H1 (cell line): ENCODE measurements around the gene RFX3. TPM values are rescaled to one million over a fixed set of nuclear protein-coding genes. Genes with fewer than 3 reads are reported as not detected.

Experiments used
- CTCF ChIA-PET: fragments of 300-600 bp; sonication (Branson Sonifier 250); formaldehyde crosslinking; loops from one replicate; lab custom pipeline; 2021; ENCODE audit not compliant: partially characterized antibody; lab: Charles Lee
- POLR2A ChIA-PET: fragments of 300-600 bp; sonication (Branson Sonifier 250); formaldehyde crosslinking; loops from one replicate; lab custom pipeline; 2021; ENCODE audit warnings: inconsistent platforms; ENCODE audit not compliant: partially characterized antibody; lab: Charles Lee
- DNase-seq, 2 experiments: peaks; one replicate each; pipeline versions ENCODE4 v3.0.0 to v3.0.0-alpha.2; 2010 to 2022; ENCODE audit warnings: low spot score in 2 of 2, low read depth in 1 of 2, mixed read lengths in 1 of 2
- FAIRE-seq: peaks from 2 replicates; lab custom pipeline; 2011; peaks lifted over from hg19 to GRCh38; lab: Jason Lieb, UNC
- H2AFZ ChIP-seq: 2 replicates; pipeline ENCODE4 v1.8.1; 2012; ENCODE audit warnings: low read length, inconsistent platforms
- H2AK5ac ChIP-seq: 2 replicates; pipeline ENCODE4 v1.6.1; 2013; ENCODE audit warnings: low read depth, low read length
- H2BK120ac ChIP-seq: replicated peaks from 2 replicates; pipeline ENCODE3; 2013; ENCODE audit warnings: low read depth, low read length, inconsistent platforms
- H2BK12ac ChIP-seq: 2 replicates; pipeline ENCODE4 v1.6.1; 2013; ENCODE audit warnings: low read depth, low read length
- H2BK15ac ChIP-seq: 2 replicates; pipeline ENCODE4 v1.6.1; 2013; ENCODE audit warnings: low read length
- H2BK20ac ChIP-seq: 2 replicates; pipeline ENCODE4 v1.6.1; 2013; ENCODE audit warnings: low read length
- H2BK5ac ChIP-seq: 2 replicates; pipeline ENCODE4 v1.6.1; 2013; ENCODE audit warnings: low read depth, low read length
- H3K14ac ChIP-seq: 2 replicates; pipeline ENCODE4 v1.6.1; 2013; ENCODE audit warnings: inconsistent platforms; ENCODE audit not compliant: insufficient read length
- H3K18ac ChIP-seq: 2 replicates; pipeline ENCODE4 v1.6.1; 2013; ENCODE audit warnings: low read length; ENCODE audit errors: extremely low read depth
- H3K23ac ChIP-seq: 2 replicates; pipeline ENCODE4 v1.6.1; 2013; ENCODE audit warnings: inconsistent platforms; ENCODE audit not compliant: insufficient read length
- H3K23me2 ChIP-seq: 2 replicates; pipeline ENCODE4 v1.6.1; 2013; ENCODE audit warnings: low read depth, low read length
- H3K27ac ChIP-seq: 2 replicates; pipeline ENCODE4 v1.6.1; 2011; ENCODE audit warnings: low read depth, low read length, inconsistent platforms
- H3K27me3 ChIP-seq, 4 experiments: replicated peaks in 1 of 4; 1 replicate in 1 of 4; 2 replicates in 3 of 4; pipeline versions ENCODE4 v1.6.1 to v1.8.1; 2011 to 2013; ENCODE audit warnings: low read length in 3 of 4, mild to moderate bottlenecking in 3 of 4, inconsistent platforms in 2 of 4, mixed read lengths in 2 of 4, moderate library complexity in 1 of 4; ENCODE audit not compliant: control insufficient read depth in 3 of 4, insufficient read depth in 3 of 4; ENCODE audit errors: extremely low read depth in 1 of 4
- H3K36me3 ChIP-seq, 4 experiments: 2 replicates each; pipeline versions ENCODE4 v1.6.1 to v1.8.1; 2011 to 2013; ENCODE audit warnings: mild to moderate bottlenecking in 4 of 4, low read length in 3 of 4, moderate library complexity in 2 of 4, control low read depth in 1 of 4, inconsistent platforms in 1 of 4; ENCODE audit not compliant: insufficient read depth in 4 of 4, control insufficient read depth in 2 of 4
- H3K4ac ChIP-seq: replicated peaks from 2 replicates; pipeline ENCODE3; 2013; ENCODE audit warnings: low read length, low read depth, mixed read lengths, inconsistent platforms; ENCODE audit not compliant: insufficient read length
- H3K4me1 ChIP-seq, 4 experiments: replicated peaks in 1 of 4; 1 replicate in 1 of 4; 2 replicates in 3 of 4; pipeline versions ENCODE4 v1.6.1 to v1.8.1; 2011 to 2013; ENCODE audit warnings: low read length in 3 of 4, inconsistent platforms in 2 of 4, mixed read lengths in 1 of 4; ENCODE audit not compliant: insufficient read depth in 4 of 4, control insufficient read depth in 3 of 4
- H3K4me2 ChIP-seq, 2 experiments: 2 replicates each; pipeline versions ENCODE4 v1.6.1 to v1.8.1; 2011 to 2013; ENCODE audit warnings: low read depth in 2 of 2, low read length in 2 of 2, control low read depth in 1 of 2, inconsistent platforms in 1 of 2, mild to moderate bottlenecking in 1 of 2; ENCODE audit not compliant: insufficient read depth in 1 of 2
- H3K4me3 ChIP-seq, 4 experiments: fragments of 200-600, 300-600 bp in 1 of 4; sonication (generic), shearing (Covaris generic), sonication (Bioruptor Twin) in 1 of 4; 2 replicates each; pipeline versions ENCODE4 v1.5.1 to v1.8.1; 2011 to 2016; ENCODE audit warnings: low read length in 4 of 4, low read depth in 3 of 4, control low read depth in 2 of 4, inconsistent platforms in 2 of 4, mild to moderate bottlenecking in 2 of 4, mixed read lengths in 1 of 4, moderate library complexity in 1 of 4; ENCODE audit not compliant: insufficient read depth in 2 of 4; ENCODE audit errors: extremely low read depth in 1 of 4
- H3K56ac ChIP-seq: replicated peaks from 2 replicates; pipeline ENCODE3; 2013; ENCODE audit warnings: low read depth, mild to moderate bottlenecking, mixed read lengths, low read length, inconsistent platforms; ENCODE audit not compliant: insufficient read length
- H3K79me1 ChIP-seq: 2 replicates; pipeline ENCODE4 v1.6.1; 2013; ENCODE audit warnings: low read depth, low read length, control low read depth
- H3K79me2 ChIP-seq, 2 experiments: 2 replicates each; pipeline versions ENCODE4 v1.6.1 to v1.8.1; 2012 to 2013; ENCODE audit warnings: low read length in 2 of 2, mild to moderate bottlenecking in 2 of 2, inconsistent platforms in 1 of 2; ENCODE audit not compliant: insufficient read depth in 2 of 2, control insufficient read depth in 1 of 2
- H3K9ac ChIP-seq, 4 experiments: replicated peaks in 1 of 4; 1 replicate in 1 of 4; 2 replicates in 3 of 4; pipeline versions ENCODE4 v1.6.1 to v1.8.1; 2011 to 2013; ENCODE audit warnings: low read depth in 3 of 4, low read length in 3 of 4, control low read depth in 2 of 4, mild to moderate bottlenecking in 2 of 4, moderate library complexity in 2 of 4, inconsistent platforms in 1 of 4; ENCODE audit errors: extremely low read depth in 1 of 4
- H3K9me3 ChIP-seq, 2 experiments: 2 replicates each; pipeline versions ENCODE4 v1.6.1 to v1.8.1; 2012 to 2013; ENCODE audit warnings: mild to moderate bottlenecking in 2 of 2, moderate library complexity in 2 of 2, control low read depth in 1 of 2, inconsistent platforms in 1 of 2, low read depth in 1 of 2, low read length in 1 of 2, mixed read lengths in 1 of 2; ENCODE audit not compliant: insufficient read depth in 2 of 2
- H4K20me1 ChIP-seq, 2 experiments: replicated peaks in 1 of 2; 2 replicates each; pipeline versions ENCODE3 to v1.8.1; 2011 to 2013; ENCODE audit warnings: inconsistent platforms in 2 of 2, low read length in 2 of 2, mild to moderate bottlenecking in 1 of 2; ENCODE audit not compliant: insufficient read depth in 2 of 2, control insufficient read depth in 1 of 2
- H4K5ac ChIP-seq: 2 replicates; pipeline ENCODE4 v1.6.1; 2013; ENCODE audit warnings: low read length, low read depth, mixed read lengths, inconsistent platforms; ENCODE audit not compliant: insufficient read length
- H4K8ac ChIP-seq: 2 replicates; pipeline ENCODE4 v1.8.0; 2013; ENCODE audit warnings: mild to moderate bottlenecking, moderate library complexity, low read length, inconsistent platforms; ENCODE audit not compliant: insufficient read depth; ENCODE audit errors: extremely low read depth
- H4K91ac ChIP-seq: replicated peaks from 2 replicates; pipeline ENCODE3; 2013; ENCODE audit warnings: low read length, mixed read lengths, inconsistent platforms; ENCODE audit not compliant: insufficient read length
- BCL11A ChIP-seq, 2 experiments: IDR thresholded peaks; one replicate each; pipeline ENCODE4 v1.6.1; 2011; ENCODE audit warnings: low read depth in 2 of 2, low read length in 2 of 2, mild to moderate bottlenecking in 2 of 2
- CBX8 ChIP-seq: fragments of 300-800, 300-1000 bp; sonication (generic); IDR thresholded peaks from 2 replicates; pipeline ENCODE4 v1.7.1; 2016; ENCODE audit warnings: low read depth, low read length, borderline replicate concordance
- CREB1 ChIP-seq: IDR thresholded peaks from 2 replicates; pipeline ENCODE4 v1.6.1; 2012; ENCODE audit warnings: inconsistent platforms
- CTBP2 ChIP-seq: IDR thresholded peaks from 2 replicates; pipeline ENCODE4 v1.7.0; 2011; ENCODE audit warnings: borderline replicate concordance, mild to moderate bottlenecking, moderate library complexity, mixed read lengths, low read length; ENCODE audit not compliant: insufficient read depth, insufficient read length
- EP300 ChIP-seq, 2 experiments: IDR thresholded peaks; 1 replicate in 1 of 2; 2 replicates in 1 of 2; pipeline ENCODE4 v1.6.1; 2011 to 2012; ENCODE audit warnings: low read depth in 2 of 2, low read length in 2 of 2, mild to moderate bottlenecking in 2 of 2, borderline replicate concordance in 1 of 2, inconsistent platforms in 1 of 2, moderate library complexity in 1 of 2
- EZH2 ChIP-seq: fragments of 200-600 bp; sonication (generic); IDR thresholded peaks from 2 replicates; pipeline ENCODE4 v1.7.1; 2012; ENCODE audit warnings: low read depth, mild to moderate bottlenecking, moderate library complexity, low read length, inconsistent platforms; ENCODE audit not compliant: severe bottlenecking
- FOSL1 ChIP-seq: IDR thresholded peaks from 2 replicates; pipeline ENCODE4 v1.6.1; 2011; ENCODE audit warnings: mild to moderate bottlenecking, low read depth, low read length, moderate library complexity; ENCODE audit not compliant: insufficient read depth
- HDAC2 ChIP-seq, 2 experiments: fragments of 300-600 bp in 1 of 2; sonication (generic) in 1 of 2; IDR thresholded peaks; 2 replicates each; pipeline ENCODE4 v1.6.1; 2011 to 2012; ENCODE audit warnings: low read depth in 2 of 2, low read length in 2 of 2, mild to moderate bottlenecking in 2 of 2, moderate library complexity in 2 of 2, borderline replicate concordance in 1 of 2, inconsistent platforms in 1 of 2
- RAD21 ChIP-seq, 2 experiments: IDR thresholded peaks in 1 of 2; conservative IDR thresholded peaks in 1 of 2; 2 replicates each; pipeline ENCODE4 v1.6.1; 2011; ENCODE audit warnings: low read depth in 2 of 2, low read length in 2 of 2, improper control_type of control experiment in 1 of 2, inconsistent platforms in 1 of 2, mild to moderate bottlenecking in 1 of 2, moderate library complexity in 1 of 2
- WGBS, 2 experiments: shearing (Covaris generic) in 1 of 2; methylation state at CpG; one replicate each; pipeline versions ENCODE4 v1.1.6 to v1.1.7; 2013 to 2015; ENCODE audit warnings: low lambda C conversion rate in 2 of 2, mixed read lengths in 2 of 2, inconsistent platforms in 1 of 2, low coverage in 1 of 2, missing lambda C conversion rate in 1 of 2; ENCODE audit not compliant: insufficient replicate concordance in 2 of 2, insufficient coverage in 1 of 2, insufficient read length in 1 of 2; ENCODE audit errors: extremely low coverage in 1 of 2, missing lambda C conversion rate in 1 of 2; 5-methylcytosine and 5-hydroxymethylcytosine counted together
- polyA plus RNA-seq, 7 experiments: library from polyadenylated mRNA; depleted of rRNA in 3 of 7; stranded (reverse) in 5 of 7; unstranded in 2 of 7; fragments of >200 nt in 5 of 7; fragments of 200-250 nt in 2 of 7; gene quantifications; 1 replicate in 5 of 7; 2 replicates in 1 of 7; 4 replicates in 1 of 7; pipeline versions ENCODE4 v1.2.1 to v1.2.3, GENCODE V29; 2011 to 2013; ENCODE audit warnings: missing spikeins in 2 of 7, mixed read lengths in 2 of 7
- total RNA-seq: library from RNA; stranded (reverse); fragmentation: NEBNext Ultra II Directional; extraction: Animal tissue kit (Norgen Biotek cat#: 25700); gene quantifications from 2 replicates; pipeline ENCODE4 v1.2.1, GENCODE V29; 2021

RFX3 gene
- total and polyA plus RNA-seq, 2 of the 8 experiments (the other 6 are each of a cell fraction or from before 2014, with no cell fraction given) = 4.9 to 22.6 TPM

DNA sequence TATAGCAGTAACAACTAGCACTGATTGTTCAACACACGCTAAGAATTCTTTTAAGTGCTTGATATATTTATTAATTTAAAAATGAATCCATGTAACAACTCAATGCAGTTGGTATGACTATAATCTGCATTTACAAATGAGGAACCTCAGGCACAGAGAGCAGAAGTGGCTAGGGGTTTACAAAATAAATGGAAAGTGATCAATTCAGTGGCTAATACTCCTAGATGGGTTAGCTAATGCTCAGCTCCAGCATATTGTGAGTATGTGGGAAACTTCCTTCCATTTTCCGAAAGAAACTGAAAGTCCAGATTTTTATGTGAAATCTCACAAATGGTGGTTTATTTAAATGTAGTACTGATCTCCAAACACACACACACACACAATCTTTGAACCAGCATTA lies 128.0 kb downstream of the RFX3 start:
- H3K23me2 ChIP-seq = no peaks in the 10 kb centered on the region
- no peak overlapping the region for H4K91ac ChIP-seq
- no peak overlapping the region for H3K4me2 ChIP-seq
- no peak overlapping the region for H4K5ac ChIP-seq
- TF ChIP-seq BCL11A (IDR thresholded peaks at IDR 0.05; ENCODE audit: low read depth in 2 of 2, low read length in 2 of 2) (no peak), EP300 (IDR thresholded peaks at IDR 0.05; ENCODE audit: borderline replicate concordance in 1 of 2, low read depth in 2 of 2, low read length in 2 of 2) (no peak), RAD21 (IDR thresholded peaks at IDR 0.05 in 1 of 2, conservative IDR thresholded peaks at IDR 0.05 in 1 of 2; ENCODE audit: low read depth in 2 of 2, low read length in 2 of 2) (no peak), EZH2 (no peak), CTBP2 (no peak), HDAC2 (IDR thresholded peaks at IDR 0.05; ENCODE audit: borderline replicate concordance in 1 of 2, low read depth in 2 of 2, low read length in 2 of 2) (no peak), FOSL1 (no peak), CBX8 (no peak), CREB1 (no peak)
- TF ChIP-seq, all 59 proteins: peak for 0
- Histone ChIP-seq H3K23ac (no peak overlapping the region), H3K4me1 (no peaks in the 10 kb centered on the region), H3K79me1 (no peaks in the 10 kb centered on the region), H2BK12ac (no peak overlapping the region), H3K27me3 (no peaks in the 10 kb centered on the region), H3K4me3 (no peak overlapping the region), H3K79me2 (no peaks in the 10 kb centered on the region), H2BK120ac (no peak overlapping the region), H3K27ac (no peak overlapping the region), H2AFZ (no peak overlapping the region), H3K14ac (no peak overlapping the region), H3K36me3 (no peaks in the 10 kb centered on the region; a peak in 1 of 8 replicates), H2BK5ac (no peak overlapping the region), H3K9ac (no peak overlapping the region), H2BK15ac (no peak overlapping the region), H4K8ac (no peak overlapping the region), H3K4ac (no peak overlapping the region), H4K20me1 (no peaks in the 10 kb centered on the region), H3K56ac (no peak overlapping the region), H3K9me3 (no peaks in the 10 kb centered on the region), H3K18ac (no peak overlapping the region), H2AK5ac (no peak overlapping the region), H2BK20ac (no peak overlapping the region)
- 88% methylated on average over 2 of the region's 2 CpGs; no CpG with 5 or more reads in 1 of the 2 experiments for WGBS, 2 experiments
- ChIA-PET CTCF (interaction anchor here (0.9 kb wide), 1 partner anchor 25 kb away, joined by 3 read pairs; no protein-coding TSS in a partner anchor), POLR2A (no interaction called here)
- no peak for DNase-seq
- FAIRE-seq = no peak
